HepG2 (cell line): ENCODE data around the gene PIK3IP1. TPM values are rescaled to one million over a fixed set of nuclear protein-coding genes. Genes with fewer than 3 reads are reported as not detected.

Source experiments
- BATF2 ChIP-seq: sonication (generic); formaldehyde crosslinking; IDR thresholded peaks from 2 replicates; pipeline ENCODE4 v1.8.0; 2022; ENCODE audit warnings: mild to moderate bottlenecking, missing genetic modification reagents, moderate library complexity
- FOXO4 ChIP-seq: sonication (generic); formaldehyde crosslinking; conservative IDR thresholded peaks from 2 replicates; pipeline ENCODE4 v1.8.1; 2023; ENCODE audit warnings: missing genetic modification reagents
- ISL2 ChIP-seq: sonication (generic); formaldehyde crosslinking; IDR thresholded peaks from 2 replicates; pipeline ENCODE4 v1.5.0; 2020; ENCODE audit warnings: missing genetic modification reagents
- MTF2 ChIP-seq: sonication (generic); formaldehyde crosslinking; IDR thresholded peaks from 2 replicates; pipeline ENCODE4 v1.5.0; 2020; ENCODE audit warnings: missing genetic modification reagents, borderline replicate concordance
- MXD4 ChIP-seq: IDR thresholded peaks from 2 replicates; pipeline ENCODE4 v1.6.1; 2016; ENCODE audit warnings: mild to moderate bottlenecking, missing biosample characterization, missing genetic modification reagents
- NR2F6 ChIP-seq, 2 experiments: IDR thresholded peaks; 2 replicates each; pipeline ENCODE4 v1.6.1; 2016; ENCODE audit warnings: antibody characterized with exemption in 1 of 2, mild to moderate bottlenecking in 1 of 2
- PAF1 ChIP-seq: IDR thresholded peaks from 2 replicates; pipeline ENCODE4 v1.6.1; 2016; ENCODE audit warnings: missing genetic modification reagents, missing compliant biosample characterization
- POLR2G ChIP-seq: fragments of 200-400 bp; formaldehyde crosslinking; IDR thresholded peaks from 2 replicates; pipeline ENCODE4 v1.6.1; 2018; ENCODE audit warnings: mild to moderate bottlenecking, low read depth, low read length, moderate library complexity
- RELA ChIP-seq: sonication (generic); formaldehyde crosslinking; IDR thresholded peaks from 2 replicates; pipeline ENCODE4 v1.4.0; 2020; ENCODE audit warnings: missing genetic modification reagents
- RERE ChIP-seq: IDR thresholded peaks from 2 replicates; pipeline ENCODE4 v1.6.1; 2016; ENCODE audit warnings: low read depth, missing genetic modification reagents, missing compliant biosample characterization
- SOX13 ChIP-seq, 3 experiments: fragments of 450-650 bp in 1 of 3; sonication (generic) in 1 of 3; formaldehyde crosslinking in 1 of 3; IDR thresholded peaks in 2 of 3; conservative IDR thresholded peaks in 1 of 3; 2 replicates each; pipeline versions ENCODE4 v1.5.0 to v1.6.1; 2016 to 2020; ENCODE audit warnings: antibody characterized with exemption in 1 of 3, mild to moderate bottlenecking in 1 of 3, missing compliant biosample characterization in 1 of 3, missing genetic modification reagents in 1 of 3, moderate library complexity in 1 of 3
- SRSF4 ChIP-seq: fragments of 200-400 bp; formaldehyde crosslinking; IDR thresholded peaks from one replicate; pipeline ENCODE4 v1.6.1; 2018; ENCODE audit warnings: mild to moderate bottlenecking, low read depth, low read length, moderate library complexity; ENCODE audit not compliant: poor library complexity, severe bottlenecking
- XBP1 ChIP-seq: sonication (generic); formaldehyde crosslinking; IDR thresholded peaks from 2 replicates; pipeline ENCODE4 v1.5.0; 2020; ENCODE audit warnings: missing genetic modification reagents
- ZBTB42 ChIP-seq: sonication (generic); formaldehyde crosslinking; IDR thresholded peaks from 2 replicates; pipeline ENCODE4 v1.5.0; 2020; ENCODE audit warnings: mild to moderate bottlenecking, missing genetic modification reagents
- ZNF136 ChIP-seq: sonication (generic); formaldehyde crosslinking; IDR thresholded peaks from 2 replicates; pipeline ENCODE4 v1.8.1; 2022; ENCODE audit warnings: low read depth, mild to moderate bottlenecking, moderate library complexity, missing genetic modification reagents
- ZNF577 ChIP-seq: sonication (generic); formaldehyde crosslinking; IDR thresholded peaks from 2 replicates; pipeline ENCODE4 v1.4.0; 2020; ENCODE audit warnings: mild to moderate bottlenecking, low read depth, missing genetic modification reagents, borderline replicate concordance
- polyA plus RNA-seq, 8 experiments: library from polyadenylated mRNA; depleted of rRNA in 3 of 8; stranded (reverse) in 7 of 8; unstranded in 1 of 8; fragments of >200 nt; fragmentation: Illumina TruSeq in 4 of 8; extraction: Trizol in 4 of 8; gene quantifications; 2 replicates each; pipeline versions ENCODE4 v1.2.1 to v1.2.3, GENCODE V29; 2011 to 2016; ENCODE audit warnings: low read depth in 4 of 8, missing spikeins in 1 of 8, mixed read lengths in 1 of 8; ENCODE audit not compliant: insufficient read depth in 1 of 8
- total RNA-seq, 5 experiments: library from RNA; depleted of rRNA; stranded (reverse); fragments of >200 nt; fragmentation: Illumina TruSeq; extraction: Trizol; gene quantifications; 2 replicates each; pipeline ENCODE4 v1.2.3, GENCODE V29; 2016; ENCODE audit warnings: low read depth in 1 of 5
- TF ChIP-seq, protein P1 (sequence below): IDR thresholded peaks from 2 replicates; pipeline ENCODE4 v1.6.1; 2018; ENCODE audit warnings: missing genetic modification reagents
- TF ChIP-seq, protein P2 (sequence below): IDR thresholded peaks from 2 replicates; pipeline ENCODE4 v1.6.1; 2016; ENCODE audit warnings: missing compliant biosample characterization, missing genetic modification reagents, borderline replicate concordance

PIK3IP1 gene
- total and polyA plus RNA-seq, 2 of the 13 experiments (the other 11 are each of a cell fraction or from before 2014, with no cell fraction given), result 1.3 to 2.5 TPM

- no peak for TF ChIP-seq ZNF136 (CRISPR knock-in tag)
- no peak for TF ChIP-seq NR2F6 (IDR thresholded peaks at IDR 0.05)
- TF ChIP-seq NR2F6 (CRISPR knock-in tag; IDR thresholded peaks at IDR 0.05), result peak; percentile 37; the same call in 1 of the 2 replicates
- TF ChIP-seq SRSF4, result no peak
- TF ChIP-seq MTF2 (CRISPR knock-in tag), result no peak
- TF ChIP-seq RERE (CRISPR knock-in tag), result no peak
- TF ChIP-seq SOX13 (IDR thresholded peaks at IDR 0.05), result no peak
- TF ChIP-seq SOX13 (CRISPR knock-in tag; conservative IDR thresholded peaks at IDR 0.05 in 1 of 2, IDR thresholded peaks at IDR 0.05 in 1 of 2), result peak in 1 of 2 experiments; percentile 13; a peak in 1 of 4 replicates
- no peak for TF ChIP-seq FOXO4 (CRISPR knock-in tag)
- no peak for TF ChIP-seq XBP1 (CRISPR knock-in tag)
- TF ChIP-seq, protein P1, sequence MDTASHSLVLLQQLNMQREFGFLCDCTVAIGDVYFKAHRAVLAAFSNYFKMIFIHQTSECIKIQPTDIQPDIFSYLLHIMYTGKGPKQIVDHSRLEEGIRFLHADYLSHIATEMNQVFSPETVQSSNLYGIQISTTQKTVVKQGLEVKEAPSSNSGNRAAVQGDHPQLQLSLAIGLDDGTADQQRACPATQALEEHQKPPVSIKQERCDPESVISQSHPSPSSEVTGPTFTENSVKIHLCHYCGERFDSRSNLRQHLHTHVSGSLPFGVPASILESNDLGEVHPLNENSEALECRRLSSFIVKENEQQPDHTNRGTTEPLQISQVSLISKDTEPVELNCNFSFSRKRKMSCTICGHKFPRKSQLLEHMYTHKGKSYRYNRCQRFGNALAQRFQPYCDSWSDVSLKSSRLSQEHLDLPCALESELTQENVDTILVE, result peak; percentile 49; the same call in 1 of the 2 replicates
- TF ChIP-seq MXD4 (CRISPR knock-in tag), result 0 out of 2 replicates have a peak, but pooled peaks have one; percentile 20
- TF ChIP-seq PAF1, result no peak
- TF ChIP-seq RELA (CRISPR knock-in tag), result no peak
- no peak for TF ChIP-seq POLR2G
- TF ChIP-seq BATF2 (CRISPR knock-in tag), result no peak
- no peak for TF ChIP-seq ZNF577
- TF ChIP-seq ISL2 (CRISPR knock-in tag), result no peak
- no peak for TF ChIP-seq ZBTB42 (CRISPR knock-in tag)
- TF ChIP-seq, protein P2, sequence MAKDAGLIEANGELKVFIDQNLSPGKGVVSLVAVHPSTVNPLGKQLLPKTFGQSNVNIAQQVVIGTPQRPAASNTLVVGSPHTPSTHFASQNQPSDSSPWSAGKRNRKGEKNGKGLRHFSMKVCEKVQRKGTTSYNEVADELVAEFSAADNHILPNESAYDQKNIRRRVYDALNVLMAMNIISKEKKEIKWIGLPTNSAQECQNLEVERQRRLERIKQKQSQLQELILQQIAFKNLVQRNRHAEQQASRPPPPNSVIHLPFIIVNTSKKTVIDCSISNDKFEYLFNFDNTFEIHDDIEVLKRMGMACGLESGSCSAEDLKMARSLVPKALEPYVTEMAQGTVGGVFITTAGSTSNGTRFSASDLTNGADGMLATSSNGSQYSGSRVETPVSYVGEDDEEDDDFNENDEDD, result no peak
These were observed at the start of gene PIK3IP1 (continued) for GRCh38 chr22:31292236-31292989.
